Parathyroid adenoma (tissue), 2 donors: ENCODE measurements around the gene MBTPS1.
A peak's percentile ranks its signal among the peaks of the same experiment; 100 is the strongest.

Experiments used
- H2AFZ ChIP-seq: fragments of 300-600 bp; sonication (generic); one replicate; pipeline ENCODE4 v1.7.0; 2017; ENCODE audit warnings: antibody characterized with exemption, mild to moderate bottlenecking
- H3K27ac ChIP-seq: fragments of 300-600 bp; sonication (generic); one replicate; pipeline ENCODE4 v1.7.0; 2017
- H3K27me3 ChIP-seq: fragments of 300-600 bp; sonication (generic); one replicate; pipeline ENCODE4 v1.7.0; 2017; ENCODE audit warnings: low read length; ENCODE audit not compliant: control insufficient read depth, insufficient read depth
- H3K36me3 ChIP-seq: fragments of 300-600 bp; sonication (generic); one replicate; pipeline ENCODE4 v1.7.0; 2017; ENCODE audit warnings: low read length; ENCODE audit not compliant: control insufficient read depth, insufficient read depth
- H3K4me1 ChIP-seq: fragments of 300-600 bp; sonication (generic); one replicate; pipeline ENCODE4 v1.7.0; 2017; ENCODE audit warnings: control low read depth
- H3K4me2 ChIP-seq: fragments of 300-600 bp; sonication (generic); one replicate; pipeline ENCODE4 v1.7.0; 2017; ENCODE audit warnings: low read length
- H3K4me3 ChIP-seq: fragments of 300-600 bp; sonication (generic); one replicate; pipeline ENCODE4 v1.7.0; 2017; ENCODE audit warnings: low read depth, low read length
- H3K79me2 ChIP-seq: fragments of 300-600 bp; sonication (generic); one replicate; pipeline ENCODE4 v1.7.0; 2017; ENCODE audit warnings: control low read depth
- H3K9ac ChIP-seq: fragments of 300-600 bp; sonication (generic); one replicate; pipeline ENCODE4 v1.7.0; 2017; ENCODE audit warnings: mild to moderate bottlenecking
- H3K9me3 ChIP-seq: fragments of 300-600 bp; sonication (generic); one replicate; pipeline ENCODE4 v1.7.0; 2017; ENCODE audit warnings: low read length; ENCODE audit not compliant: control insufficient read depth
- TF ChIP-seq, protein P1 (sequence below): fragments of 300-600 bp; sonication (generic); IDR thresholded peaks from one replicate; pipeline ENCODE4 v1.7.0; 2017; ENCODE audit warnings: antibody characterized with exemption, mild to moderate bottlenecking
- donor health status: primary hyperparathyroidism.

The MBTPS1 gene

GRCh38 chr16:84045818-84046470 lies 70.8 kb downstream of the MBTPS1 start:
- TF ChIP-seq, protein P1, sequence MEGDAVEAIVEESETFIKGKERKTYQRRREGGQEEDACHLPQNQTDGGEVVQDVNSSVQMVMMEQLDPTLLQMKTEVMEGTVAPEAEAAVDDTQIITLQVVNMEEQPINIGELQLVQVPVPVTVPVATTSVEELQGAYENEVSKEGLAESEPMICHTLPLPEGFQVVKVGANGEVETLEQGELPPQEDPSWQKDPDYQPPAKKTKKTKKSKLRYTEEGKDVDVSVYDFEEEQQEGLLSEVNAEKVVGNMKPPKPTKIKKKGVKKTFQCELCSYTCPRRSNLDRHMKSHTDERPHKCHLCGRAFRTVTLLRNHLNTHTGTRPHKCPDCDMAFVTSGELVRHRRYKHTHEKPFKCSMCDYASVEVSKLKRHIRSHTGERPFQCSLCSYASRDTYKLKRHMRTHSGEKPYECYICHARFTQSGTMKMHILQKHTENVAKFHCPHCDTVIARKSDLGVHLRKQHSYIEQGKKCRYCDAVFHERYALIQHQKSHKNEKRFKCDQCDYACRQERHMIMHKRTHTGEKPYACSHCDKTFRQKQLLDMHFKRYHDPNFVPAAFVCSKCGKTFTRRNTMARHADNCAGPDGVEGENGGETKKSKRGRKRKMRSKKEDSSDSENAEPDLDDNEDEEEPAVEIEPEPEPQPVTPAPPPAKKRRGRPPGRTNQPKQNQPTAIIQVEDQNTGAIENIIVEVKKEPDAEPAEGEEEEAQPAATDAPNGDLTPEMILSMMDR: no peak
- Histone ChIP-seq H3K9me3 (no peaks in the 10 kb centered on the region), H3K36me3 (no peaks in the 10 kb centered on the region), H3K4me3 (no peak overlapping the region), H3K27me3 (no peaks in the 10 kb centered on the region), H2AFZ (no peak overlapping the region), H3K79me2 (no peaks in the 10 kb centered on the region), H3K4me1 (peaks cover 22% of the 10 kb centered on the region), H3K9ac (no peak overlapping the region), H3K4me2 (no peak overlapping the region), H3K27ac (no peak overlapping the region)

GRCh38 chr16:84045001-84045817 lies 71.5 kb downstream of the MBTPS1 start:
- TF ChIP-seq, protein P1: no peak

GRCh38 chr16:84044118-84044488 lies 72.6 kb downstream of the MBTPS1 start:
- Histone ChIP-seq H3K27ac (no peak overlapping the region), H3K4me1 (peaks cover 12% of the 10 kb centered on the region), H3K4me3 (no peak overlapping the region), H3K9me3 (no peaks in the 10 kb centered on the region), H3K36me3 (no peaks in the 10 kb centered on the region), H2AFZ (no peak overlapping the region), H3K27me3 (no peaks in the 10 kb centered on the region), H3K9ac (no peak overlapping the region), H3K79me2 (no peaks in the 10 kb centered on the region), H3K4me2 (no peak overlapping the region)
- TF ChIP-seq, protein P1: peak; percentile 23

More at GRCh38 chr16:84045001-84045817, 71.5 kb downstream of the MBTPS1 start:
- Histone ChIP-seq H3K27ac (no peak overlapping the region), H3K4me2 (no peak overlapping the region), H3K9ac (no peak overlapping the region), H3K9me3 (no peaks in the 10 kb centered on the region), H3K79me2 (no peaks in the 10 kb centered on the region), H3K4me1 (peaks cover 19% of the 10 kb centered on the region), H3K27me3 (no peaks in the 10 kb centered on the region), H3K4me3 (no peak overlapping the region), H3K36me3 (no peaks in the 10 kb centered on the region), H2AFZ (no peak overlapping the region)

DNA sequence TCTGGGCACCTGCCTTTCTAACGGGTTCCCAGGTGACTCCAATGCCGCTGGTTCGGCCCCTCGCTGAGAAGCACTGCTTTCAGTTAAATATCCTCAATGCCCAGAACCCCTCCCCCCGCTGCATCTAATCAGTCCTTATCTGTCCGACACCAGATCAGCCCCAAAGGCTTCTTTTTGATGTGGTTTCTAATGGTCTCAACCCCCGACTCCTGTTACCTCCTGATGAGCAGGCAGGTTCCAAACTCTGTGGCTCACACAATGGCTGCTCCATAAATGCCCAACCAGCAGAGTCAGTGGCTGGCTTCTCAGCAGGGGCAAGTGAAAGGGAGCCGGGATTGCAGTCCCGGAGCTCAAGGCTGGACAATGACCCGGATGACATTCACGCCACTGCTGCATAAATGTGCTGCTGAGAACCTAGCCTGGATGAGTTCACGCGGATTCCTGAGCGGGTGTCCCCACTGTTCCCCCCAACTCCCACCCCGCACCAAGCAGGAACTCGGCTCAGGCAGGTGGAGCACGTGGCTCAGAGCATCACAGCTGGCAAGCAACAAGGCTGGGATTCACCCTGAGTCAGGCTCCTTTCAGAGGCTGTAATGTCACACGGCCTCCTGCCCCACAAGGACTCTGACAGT lies 73.1 kb downstream of the MBTPS1 start:
- TF ChIP-seq, protein P1: no peak
- no peaks in the 10 kb centered on the region for H3K79me2 ChIP-seq
- no peaks in the 10 kb centered on the region for H3K9me3 ChIP-seq
- H3K9ac ChIP-seq: no peak overlapping the region
- no peaks in the 10 kb centered on the region for H3K36me3 ChIP-seq
- H3K4me1 ChIP-seq: peaks cover 12% of the 10 kb centered on the region
- H3K4me2 ChIP-seq: no peak overlapping the region
- no peak overlapping the region for H3K4me3 ChIP-seq
- no peaks in the 10 kb centered on the region for H3K27me3 ChIP-seq
- H3K27ac ChIP-seq: no peak overlapping the region
- peak overlapping the region; percentile 64 for H2AFZ ChIP-seq
